Measurements from ENCODE around the gene GNG12.

DNA sequence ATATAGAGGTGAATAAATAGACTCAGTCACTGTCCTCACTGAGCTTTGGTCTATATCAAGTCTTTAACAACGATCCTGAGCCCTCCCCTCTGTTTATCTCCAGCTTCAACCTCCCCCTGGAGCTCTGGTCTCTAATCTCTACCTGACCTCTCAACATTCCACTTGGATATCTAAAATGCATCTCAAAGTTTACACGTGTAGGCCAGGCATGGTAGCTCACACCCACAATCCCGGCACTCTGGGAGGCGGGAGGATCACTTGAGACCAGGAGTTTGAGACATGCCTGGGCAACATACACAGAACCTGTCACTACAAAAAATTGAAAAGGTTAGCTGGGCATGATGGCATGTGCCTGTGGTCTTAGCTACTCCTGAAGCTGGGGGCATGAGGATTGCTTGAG, 94.9 kb downstream of the GNG12 start:
- TF ChIP-seq GATA2 (IDR thresholded peaks at IDR 0.05; ENCODE audit: low read depth, low read length) = no peak
- no peak for TF ChIP-seq GATA3 (IDR thresholded peaks at IDR 0.05; ENCODE audit: low read depth, low read length)

Measured in SH-SY5Y (cell line).